Endothelial cell of umbilical vein (primary cell): Measurements from ENCODE around the gene MARK4. TPM values are rescaled to one million over a fixed set of nuclear protein-coding genes. Genes with fewer than 3 reads are reported as not detected.

ENCODE experiments used
- BruUV-seq: library from RNA; stranded (reverse); fragments of 400-500 nt; replicated peaks from 2 replicates; lab custom pipeline; 2021; lab: Mats Ljungman, UMichigan
- CTCF ChIA-PET: fragments of 300-600, 350-600 bp; sonication (Branson Sonifier 250); formaldehyde crosslinking; loops from one replicate; lab custom pipeline; 2021; ENCODE audit warnings: antibody characterized with exemption, inconsistent platforms; lab: Charles Lee
- POLR2A ChIA-PET: fragments of 300-600, 350-600 bp; sonication (Branson Sonifier 250); formaldehyde crosslinking; loops from one replicate; lab custom pipeline; 2021; ENCODE audit warnings: antibody characterized with exemption, inconsistent platforms; lab: Charles Lee
- DNase-seq: peaks from one replicate; pipeline ENCODE4 v3.0.0-alpha.2; 2011; ENCODE audit warnings: low read depth, low spot score
- FAIRE-seq: peaks from 2 replicates; lab custom pipeline; 2011; peaks lifted over from hg19 to GRCh38; lab: Jason Lieb, UNC
- H2AFZ ChIP-seq: 2 replicates; pipeline ENCODE4 v1.6.0; 2012; ENCODE audit warnings: low read depth, low read length, control low read depth, inconsistent platforms
- H3K27ac ChIP-seq: 2 replicates; pipeline ENCODE4 v1.5.1; 2011; ENCODE audit warnings: low read depth, mild to moderate bottlenecking, control low read depth, low read length, moderate library complexity; ENCODE audit not compliant: insufficient read depth
- H3K27me3 ChIP-seq, 2 experiments: 2 replicates each; pipeline versions ENCODE4 v1.6.0 to v1.6.1; 2011; ENCODE audit warnings: low read length in 2 of 2, mixed read lengths in 1 of 2; ENCODE audit not compliant: control insufficient read depth in 2 of 2, insufficient read depth in 2 of 2
- H3K36me3 ChIP-seq, 2 experiments: 2 replicates in 1 of 2; 3 replicates in 1 of 2; pipeline ENCODE4 v1.5.1; 2011; ENCODE audit warnings: low read length in 2 of 2, mild to moderate bottlenecking in 1 of 2, moderate library complexity in 1 of 2; ENCODE audit not compliant: control insufficient read depth in 2 of 2, insufficient read depth in 2 of 2; ENCODE audit errors: extremely low read depth in 1 of 2
- H3K4me1 ChIP-seq: 3 replicates; pipeline ENCODE4 v1.5.1; 2011; ENCODE audit warnings: mild to moderate bottlenecking, low read length; ENCODE audit not compliant: control insufficient read depth, insufficient read depth; ENCODE audit errors: extremely low read depth
- H3K4me2 ChIP-seq: 2 replicates; pipeline ENCODE4 v1.6.1; 2011; ENCODE audit warnings: low read length, control low read depth, mixed read lengths; ENCODE audit not compliant: insufficient read depth
- H3K4me3 ChIP-seq, 3 experiments: fragments of 200-600 bp in 1 of 3; sonication (generic), shearing (Covaris generic) in 1 of 3; replicated peaks in 1 of 3; 2 replicates each; pipeline ENCODE4 v1.5.1; 2011 to 2016; ENCODE audit warnings: control low read depth in 3 of 3, low read length in 3 of 3, mild to moderate bottlenecking in 2 of 3, inconsistent platforms in 1 of 3, low read depth in 1 of 3, moderate library complexity in 1 of 3; ENCODE audit not compliant: insufficient read depth in 1 of 3
- H3K79me2 ChIP-seq: 2 replicates; pipeline ENCODE4 v1.6.0; 2012; ENCODE audit warnings: low read length, inconsistent platforms; ENCODE audit not compliant: control insufficient read depth, insufficient read depth
- H3K9ac ChIP-seq: replicated peaks from 2 replicates; pipeline ENCODE3; 2011; ENCODE audit warnings: low read length, control low read depth; ENCODE audit not compliant: insufficient read depth; ENCODE audit errors: extremely low read depth
- H3K9me1 ChIP-seq: replicated peaks from 3 replicates; pipeline ENCODE4 v1.6.0; 2011; ENCODE audit warnings: mild to moderate bottlenecking, low read length; ENCODE audit not compliant: control insufficient read depth, insufficient read depth; ENCODE audit errors: extremely low read depth
- H3K9me3 ChIP-seq: replicated peaks from 2 replicates; pipeline ENCODE4 v1.5.1; 2012; ENCODE audit warnings: low read length, inconsistent platforms; ENCODE audit not compliant: control insufficient read depth, insufficient read depth
- H4K20me1 ChIP-seq: replicated peaks from 2 replicates; pipeline ENCODE3; 2011; ENCODE audit warnings: mild to moderate bottlenecking, low read length; ENCODE audit not compliant: control insufficient read depth, insufficient read depth; ENCODE audit errors: extremely low read depth
- EZH2 ChIP-seq: IDR thresholded peaks from 2 replicates; pipeline ENCODE4 v1.6.1; 2012; ENCODE audit warnings: borderline replicate concordance, low read depth, mild to moderate bottlenecking, moderate library complexity, low read length, inconsistent platforms; ENCODE audit not compliant: severe bottlenecking
- FOS ChIP-seq: IDR thresholded peaks from 2 replicates; pipeline ENCODE4 v1.6.1; 2011; ENCODE audit warnings: mild to moderate bottlenecking, low read length, moderate library complexity, borderline replicate concordance; ENCODE audit not compliant: insufficient read depth
- GATA2 ChIP-seq: IDR thresholded peaks from 2 replicates; pipeline ENCODE4 v1.7.0; 2011; ENCODE audit warnings: low read depth, mild to moderate bottlenecking, moderate library complexity, mixed read lengths, low read length; ENCODE audit not compliant: insufficient read length, insufficient read depth
- JUN ChIP-seq: IDR thresholded peaks from 2 replicates; pipeline ENCODE4 v1.6.1; 2011; ENCODE audit warnings: borderline replicate concordance, low read depth; ENCODE audit not compliant: insufficient read length, insufficient read depth
- MYC ChIP-seq: IDR thresholded peaks from one replicate; pipeline ENCODE4 v1.6.1; 2011; ENCODE audit warnings: mild to moderate bottlenecking, low read depth, low read length
- POLR2A ChIP-seq: IDR thresholded peaks from 2 replicates; pipeline ENCODE4 v1.6.1; 2012; ENCODE audit warnings: low read depth, mild to moderate bottlenecking, control low read depth, low read length
- POLR2AphosphoS5 ChIP-seq: IDR thresholded peaks from 2 replicates; pipeline ENCODE4 v1.6.1; 2012; ENCODE audit warnings: low read depth, mild to moderate bottlenecking, control low read depth, low read length, moderate library complexity; ENCODE audit not compliant: insufficient read depth
- dilution Hi-C: fragments of 300-500 bp; cut with MboI; formaldehyde crosslinking; loops from one replicate; pipeline ENCODE4 v1.15.0; 2019; ENCODE audit warnings: low sequenced_read_pairs; ENCODE audit not compliant: extremely low pct_ligation_motif_present
- intact Hi-C: fragments of 100-400 bp; cut with micrococcal nuclease; formaldehyde crosslinking; loops from one replicate; pipeline ENCODE4 v1.10.0; 2022
- polyA plus RNA-seq, 4 experiments: library from polyadenylated mRNA; depleted of rRNA in 3 of 4; stranded (reverse) in 3 of 4; unstranded in 1 of 4; fragments of >200 nt; gene quantifications; 2 replicates each; pipeline versions ENCODE4 v1.2.1 to v1.2.3, GENCODE V29; 2011 to 2012; ENCODE audit warnings: missing spikeins in 1 of 4
- total RNA-seq: library from RNA; stranded (reverse); gene quantifications from 2 replicates; pipeline ENCODE4 v1.2.3, GENCODE V29; 2021
- TF ChIP-seq, protein P1 (sequence below), 2 donors: IDR thresholded peaks; 1 replicate in 1 of 2; 2 replicates in 1 of 2; pipeline ENCODE4 v1.5.1; 2011; ENCODE audit warnings: low read length in 2 of 2, mild to moderate bottlenecking in 2 of 2, moderate library complexity in 2 of 2, control low read depth in 1 of 2, inconsistent platforms in 1 of 2, low read depth in 1 of 2; ENCODE audit not compliant: insufficient read depth in 1 of 2; ENCODE audit errors: extremely low read depth in 1 of 2
- TF ChIP-seq, protein P2 (sequence below): IDR thresholded peaks from 2 replicates; pipeline ENCODE4 v1.6.1; 2011; ENCODE audit not compliant: insufficient read depth, insufficient read length

MARK4 gene
- total and polyA plus RNA-seq, 2 donors (not counting 3 experiments of a cell fraction or from before 2014, with no cell fraction given): 13.9 to 51.6 TPM

DNA sequence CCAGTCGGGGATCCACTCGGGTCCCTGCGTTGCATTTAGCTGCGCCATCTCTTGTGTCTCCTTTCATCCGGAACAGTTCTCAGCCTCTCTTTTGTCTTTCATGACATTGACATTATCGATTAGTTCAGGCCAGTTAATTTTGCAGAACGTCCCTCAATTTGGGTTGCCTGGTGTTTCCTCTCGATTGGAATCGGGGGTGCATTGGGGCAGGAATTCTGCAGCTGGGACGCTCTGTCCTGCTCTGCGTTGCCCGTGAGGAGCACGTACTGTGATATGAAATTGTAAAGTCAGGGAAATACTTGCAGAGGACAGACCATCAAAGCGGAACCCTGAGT, 22.4 kb downstream of the MARK4 start:
- DNase-seq (no peak), FAIRE-seq (no peak)
- dilution Hi-C loops: no loop called here
- Histone ChIP-seq H3K27ac (peak overlapping the region; percentile 20), H3K9me1 (no peaks in the 10 kb centered on the region), H3K4me3 (no peak overlapping the region), H3K27me3 (no peaks in the 10 kb centered on the region), H3K9ac (no peak overlapping the region), H3K9me3 (no peaks in the 10 kb centered on the region), H3K4me1 (peaks cover 14% of the 10 kb centered on the region), H3K79me2 (no peaks in the 10 kb centered on the region), H3K36me3 (peaks cover 0 to 28% of the 10 kb centered on the region in 2 experiments), H2AFZ (no peak overlapping the region), H4K20me1 (no peaks in the 10 kb centered on the region), H3K4me2 (no peak overlapping the region)
- intact Hi-C loops: no loop called here
- ChIA-PET CTCF (interaction anchor here (1.1 to 1.7 kb wide), 2 partner anchors 25 to 73 kb away, joined by 3 to 4 read pairs; no protein-coding TSS in a partner anchor), POLR2A (no interaction called here)
- BruUV-seq: no TSS peak
- no peak for TF ChIP-seq MYC
- no peak for TF ChIP-seq FOS
- no peak for TF ChIP-seq POLR2A
- TF ChIP-seq, protein P1, sequence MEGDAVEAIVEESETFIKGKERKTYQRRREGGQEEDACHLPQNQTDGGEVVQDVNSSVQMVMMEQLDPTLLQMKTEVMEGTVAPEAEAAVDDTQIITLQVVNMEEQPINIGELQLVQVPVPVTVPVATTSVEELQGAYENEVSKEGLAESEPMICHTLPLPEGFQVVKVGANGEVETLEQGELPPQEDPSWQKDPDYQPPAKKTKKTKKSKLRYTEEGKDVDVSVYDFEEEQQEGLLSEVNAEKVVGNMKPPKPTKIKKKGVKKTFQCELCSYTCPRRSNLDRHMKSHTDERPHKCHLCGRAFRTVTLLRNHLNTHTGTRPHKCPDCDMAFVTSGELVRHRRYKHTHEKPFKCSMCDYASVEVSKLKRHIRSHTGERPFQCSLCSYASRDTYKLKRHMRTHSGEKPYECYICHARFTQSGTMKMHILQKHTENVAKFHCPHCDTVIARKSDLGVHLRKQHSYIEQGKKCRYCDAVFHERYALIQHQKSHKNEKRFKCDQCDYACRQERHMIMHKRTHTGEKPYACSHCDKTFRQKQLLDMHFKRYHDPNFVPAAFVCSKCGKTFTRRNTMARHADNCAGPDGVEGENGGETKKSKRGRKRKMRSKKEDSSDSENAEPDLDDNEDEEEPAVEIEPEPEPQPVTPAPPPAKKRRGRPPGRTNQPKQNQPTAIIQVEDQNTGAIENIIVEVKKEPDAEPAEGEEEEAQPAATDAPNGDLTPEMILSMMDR (IDR thresholded peaks at IDR 0.05; ENCODE audit: extremely low read depth in 1 of 2, insufficient read depth in 1 of 2, low read depth in 1 of 2, low read length in 2 of 2): no peak
- no peak for TF ChIP-seq POLR2AphosphoS5
- no peak for TF ChIP-seq GATA2
- TF ChIP-seq, protein P2, sequence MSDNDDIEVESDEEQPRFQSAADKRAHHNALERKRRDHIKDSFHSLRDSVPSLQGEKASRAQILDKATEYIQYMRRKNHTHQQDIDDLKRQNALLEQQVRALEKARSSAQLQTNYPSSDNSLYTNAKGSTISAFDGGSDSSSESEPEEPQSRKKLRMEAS: no peak
- no peak for TF ChIP-seq EZH2
- no peak for TF ChIP-seq JUN
